IPS DF 4.7 (cell line): Measurements from ENCODE around the gene ZDHHC17.

Source experiments
- DNase-seq: peaks from one replicate; pipeline ENCODE4 v3.0.0-alpha.2; 2013; ENCODE audit warnings: low spot score; ENCODE audit errors: extremely low read depth

The ZDHHC17 gene

GRCh38 chr12:76878099-76878898, 114.4 kb downstream of the ZDHHC17 start:
- no peak for DNase-seq

GRCh38 chr12:76878899-76879709, 115.2 kb downstream of the ZDHHC17 start, which contains the start of gene CSRP2:
CSRP2 (minus strand) TSS chr12:76879019; CDS start chr12:76866260, 12,759 bp downstream.
- peak; percentile 76 for DNase-seq

GRCh38 chr12:76879710-76880518, 116.0 kb downstream of the ZDHHC17 start:
- DNase-seq = no peak

- DNase-seq = no peak
These were observed 116.7 kb downstream of the ZDHHC17 start for GRCh38 chr12:76880519-76881023.

GRCh38 chr12:76881142-76881541, 117.2 kb downstream of the ZDHHC17 start:
- no peak for DNase-seq

GRCh38 chr12:76882367-76882766, 118.5 kb downstream of the ZDHHC17 start:
- no peak for DNase-seq

GRCh38 chr12:76883151-76883550, 119.2 kb downstream of the ZDHHC17 start:
- no peak for DNase-seq

- DNase-seq = no peak
These were observed 119.9 kb downstream of the ZDHHC17 start for GRCh38 chr12:76883811-76884210.

GRCh38 chr12:76888775-76889174, 124.9 kb downstream of the ZDHHC17 start:
- no peak for DNase-seq

- no peak for DNase-seq
These were observed 126.5 kb downstream of the ZDHHC17 start for GRCh38 chr12:76890151-76891143.

- DNase-seq = no peak
These were observed 127.7 kb downstream of the ZDHHC17 start for GRCh38 chr12:76891609-76892008.

- DNase-seq = no peak
These were observed 131.9 kb downstream of the ZDHHC17 start for GRCh38 chr12:76895796-76896195.

- DNase-seq = no peak
These were observed 132.4 kb downstream of the ZDHHC17 start for GRCh38 chr12:76896274-76896673.

- DNase-seq = no peak
These were observed 134.5 kb downstream of the ZDHHC17 start for GRCh38 chr12:76898442-76898841.

GRCh38 chr12:76899522-76899921, 135.6 kb downstream of the ZDHHC17 start:
- no peak for DNase-seq

- no peak for DNase-seq
These were observed 137.9 kb downstream of the ZDHHC17 start for GRCh38 chr12:76901628-76902380.
